Muscle layer of duodenum (tissue), 2 donors: ENCODE measurements around the gene RBBP9.
A peak's percentile ranks its signal among the peaks of the same experiment; 100 is the strongest.
"Not testable (repeated sequence)": the region's sequence is repeated elsewhere in the genome, so short reads cannot be mapped to it uniquely, and the experiment has no call there.

Source experiments
- H3K27ac ChIP-seq: one replicate; pipeline ENCODE4 v1.7.0; 2013; ENCODE audit warnings: mild to moderate bottlenecking, low read length
- H3K27me3 ChIP-seq: one replicate; pipeline ENCODE4 v1.7.0; 2013; ENCODE audit warnings: low read depth, mild to moderate bottlenecking, control low read depth, low read length
- H3K36me3 ChIP-seq, 2 donors: one replicate each; pipeline ENCODE4 v1.7.0; 2013; ENCODE audit warnings: low read length in 2 of 2, control low read depth in 1 of 2, mild to moderate bottlenecking in 1 of 2; ENCODE audit not compliant: insufficient read depth in 2 of 2, control insufficient read depth in 1 of 2
- H3K4me1 ChIP-seq, 2 donors: one replicate each; pipeline ENCODE4 v1.7.0; 2013; ENCODE audit warnings: low read length in 2 of 2, mild to moderate bottlenecking in 2 of 2, control low read depth in 1 of 2, moderate library complexity in 1 of 2; ENCODE audit not compliant: insufficient read depth in 2 of 2, control insufficient read depth in 1 of 2
- H3K4me3 ChIP-seq, 2 donors: one replicate each; pipeline ENCODE4 v1.7.0; 2013; ENCODE audit warnings: low read length in 2 of 2, low read depth in 1 of 2, mild to moderate bottlenecking in 1 of 2
- H3K9me3 ChIP-seq, 2 donors: one replicate each; pipeline ENCODE4 v1.7.0; 2013; ENCODE audit warnings: low read length in 2 of 2, control low read depth in 1 of 2, mild to moderate bottlenecking in 1 of 2; ENCODE audit not compliant: control insufficient read depth in 1 of 2
- donor health status: healthy.

Gene RBBP9

GRCh38 chr20:18527339-18527738 is 30.3 kb upstream of the RBBP9 start:
- Histone ChIP-seq H3K36me3 (peaks cover 61 to 73% of the 10 kb centered on the region in 2 donors), H3K9me3 (no peaks in the 10 kb centered on the region), H3K27ac (no peak overlapping the region)

DNA sequence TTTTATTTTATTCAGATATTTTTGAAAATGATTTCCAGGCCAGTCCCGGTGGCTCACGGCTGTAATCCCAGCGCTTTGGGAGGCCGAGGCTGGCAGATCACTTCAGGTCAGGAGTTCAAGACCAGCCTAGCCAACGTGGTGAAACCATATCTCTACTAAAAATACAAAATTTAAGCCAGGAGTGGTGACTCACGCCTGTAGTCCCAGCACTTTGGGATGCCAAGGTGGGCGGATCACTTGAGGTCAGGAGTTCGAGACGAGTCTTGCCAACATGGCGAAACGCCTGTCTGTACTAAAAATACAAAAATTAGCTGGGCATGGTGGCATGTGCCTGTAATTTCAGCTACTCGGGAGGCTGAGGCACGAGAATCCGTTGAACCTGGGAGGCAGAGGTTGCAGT is 29.7 kb upstream of the RBBP9 start:
- not testable (repeated sequence) for H3K4me1 ChIP-seq, H3K4me3 ChIP-seq, H3K27me3 ChIP-seq, H3K9me3 ChIP-seq, H3K27ac ChIP-seq
- peaks cover 55 to 68% of the 10 kb centered on the region in 2 donors for H3K36me3 ChIP-seq

More at GRCh38 chr20:18527339-18527738, 30.3 kb upstream of the RBBP9 start:
- Histone ChIP-seq H3K4me1 (no peaks in the 10 kb centered on the region), H3K4me3 (no peak overlapping the region), H3K27me3 (no peaks in the 10 kb centered on the region)

DNA sequence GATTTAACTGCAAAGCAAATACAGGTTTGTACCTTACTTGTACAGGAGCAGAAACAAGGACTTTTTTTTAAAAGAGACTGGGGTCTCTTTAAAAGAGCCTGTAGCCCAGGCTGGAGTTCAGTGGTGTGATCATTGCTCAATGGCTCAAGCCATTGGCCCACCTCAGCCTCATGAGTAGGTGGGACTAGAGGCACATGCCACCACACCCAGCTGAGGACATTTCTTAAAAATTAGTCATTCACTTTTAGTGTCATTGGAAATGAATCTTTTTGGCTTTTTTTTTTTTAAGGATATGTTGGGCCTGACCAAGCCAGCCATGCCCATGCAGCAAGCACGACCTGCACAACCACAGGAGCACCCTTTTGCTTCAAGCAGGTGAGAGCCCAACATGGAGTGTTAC is 27.6 kb upstream of the RBBP9 start:
- Histone ChIP-seq H3K9me3 (no peaks in the 10 kb centered on the region), H3K36me3 (peaks cover 46 to 53% of the 10 kb centered on the region in 2 donors), H3K27me3 (no peaks in the 10 kb centered on the region), H3K4me3 (no peak overlapping the region), H3K27ac (no peak overlapping the region), H3K4me1 (no peaks in the 10 kb centered on the region)

- Histone ChIP-seq H3K27ac (no peak overlapping the region), H3K4me1 (no peaks in the 10 kb centered on the region), H3K27me3 (no peaks in the 10 kb centered on the region), H3K4me3 (no peak overlapping the region), H3K9me3 (no peaks in the 10 kb centered on the region), H3K36me3 (peaks cover 30 to 37% of the 10 kb centered on the region in 2 donors)
Measured at GRCh38 chr20:18523066-18523465, 26.0 kb upstream of the RBBP9 start.

- H3K4me3 ChIP-seq, H3K27ac ChIP-seq, H3K4me1 ChIP-seq, H3K27me3 ChIP-seq, H3K9me3 ChIP-seq: not testable (repeated sequence)
- H3K36me3 ChIP-seq = peaks cover 21 to 27% of the 10 kb centered on the region in 2 donors
Measured at GRCh38 chr20:18522066-18522465, 25.0 kb upstream of the RBBP9 start.

GRCh38 chr20:18515973-18516372 is 18.9 kb upstream of the RBBP9 start:
- H3K9me3 ChIP-seq = no peaks in the 10 kb centered on the region
- H3K27me3 ChIP-seq = no peaks in the 10 kb centered on the region
- no peak overlapping the region for H3K4me3 ChIP-seq
- H3K36me3 ChIP-seq = peaks cover 10 to 24% of the 10 kb centered on the region in 2 donors
- no peak overlapping the region for H3K27ac ChIP-seq
- no peaks in the 10 kb centered on the region for H3K4me1 ChIP-seq

- H3K4me3 ChIP-seq = no peak overlapping the region
- H3K4me1 ChIP-seq = peaks cover 0 to under 1% of the 10 kb centered on the region in 2 donors
- H3K27ac ChIP-seq = no peak overlapping the region
- no peaks in the 10 kb centered on the region for H3K9me3 ChIP-seq
- H3K36me3 ChIP-seq = peaks cover 10 to 32% of the 10 kb centered on the region in 2 donors
- H3K27me3 ChIP-seq = no peaks in the 10 kb centered on the region
Measured at GRCh38 chr20:18514127-18514526, 17.1 kb upstream of the RBBP9 start.

- H3K4me1 ChIP-seq = peaks cover 3 to 10% of the 10 kb centered on the region in 2 donors
Measured at GRCh38 chr20:18513208-18513607, 16.2 kb upstream of the RBBP9 start.

GRCh38 chr20:18511571-18511970 is 14.5 kb upstream of the RBBP9 start:
- no peaks in the 10 kb centered on the region for H3K9me3 ChIP-seq
- H3K36me3 ChIP-seq = peaks cover 10 to 32% of the 10 kb centered on the region in 2 donors
- peaks cover 7 to 11% of the 10 kb centered on the region in 2 donors for H3K4me1 ChIP-seq
- no peak overlapping the region for H3K4me3 ChIP-seq
- H3K27me3 ChIP-seq = no peaks in the 10 kb centered on the region
- H3K27ac ChIP-seq = no peak overlapping the region

More at GRCh38 chr20:18513208-18513607, 16.2 kb upstream of the RBBP9 start:
- no peak overlapping the region for H3K27ac ChIP-seq
- H3K27me3 ChIP-seq = no peaks in the 10 kb centered on the region
- H3K36me3 ChIP-seq = peaks cover 10 to 32% of the 10 kb centered on the region in 2 donors
- H3K4me3 ChIP-seq = no peak overlapping the region
- no peaks in the 10 kb centered on the region for H3K9me3 ChIP-seq

GRCh38 chr20:18507218-18508191 is 10.5 kb upstream of the RBBP9 start, which contains the start of gene SEC23B:
SEC23B (plus strand) TSS chr20:18507940; CDS start chr20:18510836, 2,896 bp downstream.
- peaks cover 3 to 11% of the 10 kb centered on the region in 2 donors for H3K36me3 ChIP-seq
- peak within 1 kb of the TSS; percentile 81 to 99 for H3K4me3 ChIP-seq
- peak within 1 kb of the TSS; percentile 98 for H3K27ac ChIP-seq
- H3K9me3 ChIP-seq = no peaks in the 10 kb centered on the region
- peaks cover 7 to 11% of the 10 kb centered on the region in 2 donors for H3K4me1 ChIP-seq
- H3K27me3 ChIP-seq = no peaks in the 10 kb centered on the region

DNA sequence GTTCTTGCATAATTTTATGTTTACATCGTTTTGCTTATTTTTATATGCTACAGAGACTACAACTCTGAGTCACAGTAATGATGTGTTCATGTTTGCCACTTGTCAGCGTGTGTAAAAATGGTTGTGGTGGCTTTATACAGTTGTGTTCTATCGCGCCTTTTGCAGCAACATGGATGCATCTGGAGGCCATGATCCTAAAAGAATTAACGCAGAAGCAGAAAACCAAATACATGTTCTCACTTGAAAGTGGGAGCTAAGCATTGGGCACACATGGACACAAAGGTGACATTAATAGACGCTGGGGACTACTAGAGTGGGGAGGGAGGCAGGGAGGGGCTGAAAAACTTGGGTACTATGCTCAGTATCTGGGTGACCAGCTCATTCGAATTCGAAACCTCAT is 9.7 kb upstream of the RBBP9 start:
- Histone ChIP-seq H3K27me3 (no peaks in the 10 kb centered on the region), H3K4me3 (peak overlapping the region; percentile 81 to 99), H3K9me3 (no peaks in the 10 kb centered on the region), H3K4me1 (peaks cover 7 to 11% of the 10 kb centered on the region in 2 donors), H3K27ac (peak overlapping the region; percentile 98), H3K36me3 (peaks cover 0 to 11% of the 10 kb centered on the region in 2 donors)
